Stimulated activated CD8-positive, alpha-beta memory T cell treated with anti-CD3 and anti-CD28 coated beads, Interleukin-15, amount 100 ng/mL, for 24 hours (primary cell): ENCODE measurements around the gene TSPOAP1.

Source experiments
- DNase-seq: peaks from one replicate; pipeline ENCODE4 v3.0.0-alpha.2; 2020; ENCODE audit warnings: low read depth

The TSPOAP1 gene

DNA sequence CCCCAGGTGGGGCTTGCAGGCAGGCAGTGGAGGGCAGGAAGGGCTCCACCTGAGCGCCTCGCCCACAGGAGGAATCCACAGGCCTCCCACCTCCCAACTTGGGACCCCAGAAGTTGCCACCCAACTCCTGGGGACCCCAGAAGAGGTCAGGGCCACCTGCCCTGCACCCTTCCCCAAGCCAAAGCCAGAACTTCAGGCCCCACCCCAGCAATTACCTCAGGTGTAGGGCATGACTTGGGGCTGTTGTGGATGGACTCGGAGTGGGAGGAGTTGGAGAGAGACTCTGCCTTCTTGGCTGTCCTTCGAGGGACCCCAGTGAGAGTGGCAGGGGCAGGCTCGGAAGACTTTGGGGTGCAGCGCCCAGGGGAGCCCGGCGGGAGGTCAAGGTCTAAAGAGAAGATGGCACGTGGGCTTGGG, 10.5 kb downstream of the TSPOAP1 start:
- DNase-seq: no peak

DNA sequence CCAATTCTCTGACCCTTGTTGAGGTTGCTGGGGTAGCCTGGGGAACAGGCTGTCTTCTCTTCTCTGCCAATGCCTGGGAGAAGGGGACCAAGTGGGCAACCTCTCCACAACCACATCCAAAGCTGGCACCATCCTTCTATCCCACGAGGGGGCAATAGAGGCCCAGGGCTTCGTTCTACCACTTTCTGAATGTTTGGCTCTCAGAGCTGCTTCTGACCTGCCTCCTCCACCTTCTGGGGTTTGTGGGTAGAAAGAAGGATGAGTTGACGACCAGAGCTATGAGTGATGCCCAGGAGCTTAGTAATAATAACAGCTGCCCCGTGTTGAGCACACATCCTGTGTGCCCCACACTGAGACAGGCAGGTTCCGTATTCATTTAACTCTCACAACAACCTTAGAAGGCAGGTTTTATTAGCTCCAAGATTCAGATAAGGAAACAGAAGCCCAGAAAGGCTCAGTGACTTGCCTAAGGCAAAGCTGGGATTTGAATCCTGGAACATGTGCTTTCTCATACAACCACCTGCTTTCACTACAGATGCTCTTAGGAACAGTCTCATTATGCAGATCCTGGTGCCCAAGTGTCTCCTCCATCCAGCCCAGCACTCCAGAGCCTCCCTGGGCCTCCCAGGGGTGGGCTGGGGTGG, 11.1 kb downstream of the TSPOAP1 start:
- no peak for DNase-seq

DNA sequence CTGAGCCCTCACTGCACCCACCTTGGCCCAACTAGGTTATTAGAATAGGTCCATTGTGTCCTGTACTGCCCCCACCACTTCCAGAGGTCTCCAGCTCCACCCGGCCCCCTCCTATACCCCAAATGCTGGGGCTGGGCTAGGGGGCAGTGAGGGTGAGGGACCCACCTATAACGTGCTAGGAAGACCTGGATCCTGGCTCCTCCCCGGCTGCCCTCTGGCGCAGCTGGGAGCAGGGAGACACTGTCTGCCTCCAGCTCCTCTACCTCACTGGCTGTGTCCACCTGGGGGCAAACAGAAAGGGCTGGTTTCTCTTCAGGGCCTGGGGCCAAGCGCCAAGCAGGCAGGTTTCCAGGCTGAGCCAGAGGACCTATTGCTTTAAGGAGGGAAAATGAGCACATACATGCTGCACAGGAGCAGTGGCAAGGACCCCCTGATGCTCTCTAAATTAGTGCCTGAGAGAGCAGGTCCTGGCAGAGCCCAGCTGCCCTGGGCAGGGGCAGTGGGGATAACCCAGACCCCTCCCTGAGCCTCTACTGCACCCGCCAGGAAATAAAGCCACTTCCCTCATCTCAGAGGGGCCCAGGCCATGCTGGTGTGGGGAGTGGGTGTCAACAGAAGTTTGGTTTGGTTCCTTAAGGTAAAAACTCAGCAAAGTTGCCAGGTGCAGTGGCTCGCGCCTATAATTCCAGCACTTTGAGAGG, 12.2 kb downstream of the TSPOAP1 start:
- no peak for DNase-seq

DNA sequence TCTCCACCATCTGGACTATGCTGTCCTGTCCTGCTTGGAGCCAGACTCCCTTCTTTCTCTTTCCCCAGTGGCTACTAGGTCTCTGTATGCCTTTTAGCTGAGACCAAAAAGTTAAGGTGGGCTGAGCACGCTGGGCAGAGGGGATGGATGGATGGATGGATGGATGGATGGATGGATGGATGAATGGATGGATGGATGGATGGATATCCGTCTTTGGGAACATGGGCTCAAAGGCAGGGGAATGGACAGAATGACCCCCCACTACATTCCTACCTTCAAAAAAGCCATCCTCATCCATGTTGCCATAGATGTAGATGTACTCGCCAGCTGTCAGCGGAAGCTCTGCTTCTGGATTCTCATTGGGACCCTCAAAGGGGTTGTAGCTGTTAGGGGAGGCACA, 12.8 kb downstream of the TSPOAP1 start:
- no peak for DNase-seq

DNA sequence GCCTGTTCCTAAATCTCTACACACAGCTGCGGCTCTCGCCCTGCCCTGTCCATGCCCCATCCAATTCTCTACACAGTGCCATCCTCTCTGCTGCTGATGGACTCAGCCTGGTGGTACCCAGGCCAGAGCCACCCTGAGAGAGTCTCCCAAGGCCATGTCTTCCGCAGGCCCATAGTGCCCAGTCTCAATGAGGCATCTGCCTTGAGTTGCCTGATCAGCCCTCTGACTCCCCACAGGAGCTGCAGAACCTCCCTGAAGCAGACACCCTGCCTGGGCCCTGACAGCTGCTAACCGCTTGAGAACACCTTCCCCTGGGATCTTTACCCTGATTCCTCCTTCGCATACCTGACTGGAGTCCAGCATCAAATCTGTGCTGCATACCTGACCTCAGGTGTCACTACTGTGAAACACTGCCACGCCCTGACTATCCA, 13.3 kb downstream of the TSPOAP1 start:
- no peak for DNase-seq

DNA sequence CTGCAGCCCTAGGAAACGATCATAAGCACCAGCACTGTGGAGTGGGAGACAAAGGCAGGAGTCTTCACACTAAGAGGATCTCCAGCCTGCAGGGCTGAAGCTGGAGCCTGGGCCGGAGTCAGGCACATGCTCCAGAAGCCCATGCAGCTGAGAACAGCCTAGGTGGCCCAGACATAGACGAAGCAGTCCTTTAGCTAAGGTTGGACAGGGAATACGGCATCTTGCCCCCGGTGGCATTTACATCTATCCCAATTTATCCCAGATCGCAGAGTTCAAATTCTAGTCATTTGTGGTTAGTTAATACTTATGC, 13.9 kb downstream of the TSPOAP1 start:
- no peak for DNase-seq

DNA sequence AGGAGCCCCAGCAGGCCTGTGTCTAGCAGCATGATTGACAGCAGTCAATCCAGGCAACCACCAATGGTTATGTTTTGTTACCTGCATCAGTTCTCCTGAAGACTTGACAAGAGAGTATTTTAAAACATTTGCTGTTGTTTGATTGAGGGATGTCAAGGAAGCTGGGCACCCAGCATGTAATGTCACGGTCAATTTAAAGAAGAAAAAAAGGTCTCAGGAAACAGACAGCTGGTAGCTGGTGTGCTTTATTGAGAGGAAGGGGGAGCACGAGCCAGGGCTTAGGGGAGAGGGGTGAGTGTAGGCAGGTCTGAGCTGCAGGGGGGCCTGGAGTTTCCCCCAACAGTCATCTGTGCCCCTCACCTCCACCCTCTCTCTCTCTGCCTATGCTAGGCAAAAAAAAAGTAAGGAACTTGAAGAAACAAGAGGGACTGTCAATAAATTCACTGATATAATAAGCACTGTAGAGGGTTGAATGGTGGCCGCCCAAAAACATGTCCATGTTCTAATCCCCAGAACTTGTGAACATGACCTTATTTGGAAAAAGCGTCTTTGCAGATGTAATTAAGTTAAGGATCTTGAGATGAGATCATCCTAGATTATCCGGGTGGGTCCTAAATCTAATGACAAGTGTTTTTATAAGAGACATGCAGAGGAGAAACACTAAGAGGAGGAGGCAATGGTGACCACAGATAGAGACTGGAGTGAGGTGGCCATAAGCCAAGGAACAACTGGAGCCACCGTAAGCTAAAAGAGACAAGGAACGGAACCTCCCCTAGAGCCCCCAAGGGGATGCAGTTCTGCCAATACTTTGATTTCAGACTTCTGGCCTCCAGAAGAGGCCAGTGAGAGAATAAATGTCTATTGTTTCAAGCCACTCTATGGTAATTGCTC, 14.5 kb downstream of the TSPOAP1 start:
- DNase-seq: no peak

DNA sequence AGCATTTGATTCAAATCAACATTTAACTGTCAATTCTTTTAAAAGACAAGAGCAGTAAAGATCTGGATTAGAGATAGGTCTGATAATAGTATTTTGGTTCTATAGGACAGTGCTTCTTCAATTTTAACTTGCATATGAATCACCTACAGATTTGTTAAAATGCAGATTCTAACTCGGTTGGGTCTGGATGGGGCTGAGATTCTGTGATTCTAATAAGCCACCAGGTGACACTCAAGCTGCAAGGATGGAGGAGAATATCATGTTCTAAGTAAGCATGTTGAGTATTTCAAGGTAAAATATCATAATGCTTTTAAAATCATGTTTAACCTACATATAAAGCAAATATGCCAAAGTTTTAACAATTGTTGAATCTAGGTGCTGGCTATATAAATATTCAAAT, 15.8 kb downstream of the TSPOAP1 start:
- DNase-seq: no peak

DNA sequence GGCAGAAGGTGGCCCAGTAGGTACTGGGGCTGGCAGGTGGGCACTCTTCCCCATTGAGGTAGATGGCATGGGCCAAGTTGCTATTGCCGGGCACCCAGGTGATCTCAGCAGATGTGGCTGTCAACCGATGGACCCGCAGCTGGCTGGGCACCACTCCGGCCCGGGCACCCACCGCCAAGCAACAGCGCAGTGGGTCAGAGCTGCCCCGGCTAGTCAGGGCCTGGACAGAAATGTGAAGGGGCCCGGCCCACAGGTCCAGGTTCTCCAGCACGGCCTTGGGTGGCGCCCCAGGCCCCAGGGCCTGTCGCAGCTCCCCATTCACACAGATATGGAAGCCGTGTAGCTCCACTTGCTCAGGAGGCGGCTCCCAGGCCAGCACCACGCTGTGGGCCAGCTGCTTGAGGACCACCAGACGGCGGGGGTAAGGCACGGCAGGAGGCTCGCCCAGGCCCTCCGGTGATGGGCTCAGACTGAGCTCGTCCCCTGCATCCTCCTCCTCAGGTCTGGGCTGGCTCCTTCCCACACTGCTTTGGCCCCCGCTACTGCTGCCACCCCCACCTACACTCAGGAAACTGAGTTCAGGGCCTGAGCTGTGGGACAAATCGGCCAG, 16.5 kb downstream of the TSPOAP1 start:
- no peak for DNase-seq

DNA sequence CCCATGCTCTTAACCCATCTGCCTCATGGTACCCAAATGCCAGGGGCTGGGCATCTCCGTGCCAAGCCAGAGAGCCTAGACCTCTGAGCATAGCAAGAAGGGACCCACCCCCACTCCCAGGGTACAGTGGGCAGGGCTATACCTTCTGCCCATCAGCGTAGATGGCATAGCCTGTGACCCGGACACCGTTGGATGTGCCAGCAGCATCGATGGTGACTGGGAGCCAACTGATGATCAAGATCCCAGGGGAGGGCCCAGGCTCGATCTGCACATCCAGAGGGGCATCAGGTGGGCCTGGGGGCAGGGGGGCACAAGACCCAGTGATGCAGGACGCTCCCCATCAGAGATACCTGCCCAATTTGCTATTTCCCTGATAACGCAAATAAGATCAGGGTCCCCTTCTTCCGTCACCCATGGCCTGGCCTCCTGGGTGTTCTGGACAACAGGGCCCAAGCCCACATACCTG, 17.1 kb downstream of the TSPOAP1 start:
- DNase-seq: no peak

DNA sequence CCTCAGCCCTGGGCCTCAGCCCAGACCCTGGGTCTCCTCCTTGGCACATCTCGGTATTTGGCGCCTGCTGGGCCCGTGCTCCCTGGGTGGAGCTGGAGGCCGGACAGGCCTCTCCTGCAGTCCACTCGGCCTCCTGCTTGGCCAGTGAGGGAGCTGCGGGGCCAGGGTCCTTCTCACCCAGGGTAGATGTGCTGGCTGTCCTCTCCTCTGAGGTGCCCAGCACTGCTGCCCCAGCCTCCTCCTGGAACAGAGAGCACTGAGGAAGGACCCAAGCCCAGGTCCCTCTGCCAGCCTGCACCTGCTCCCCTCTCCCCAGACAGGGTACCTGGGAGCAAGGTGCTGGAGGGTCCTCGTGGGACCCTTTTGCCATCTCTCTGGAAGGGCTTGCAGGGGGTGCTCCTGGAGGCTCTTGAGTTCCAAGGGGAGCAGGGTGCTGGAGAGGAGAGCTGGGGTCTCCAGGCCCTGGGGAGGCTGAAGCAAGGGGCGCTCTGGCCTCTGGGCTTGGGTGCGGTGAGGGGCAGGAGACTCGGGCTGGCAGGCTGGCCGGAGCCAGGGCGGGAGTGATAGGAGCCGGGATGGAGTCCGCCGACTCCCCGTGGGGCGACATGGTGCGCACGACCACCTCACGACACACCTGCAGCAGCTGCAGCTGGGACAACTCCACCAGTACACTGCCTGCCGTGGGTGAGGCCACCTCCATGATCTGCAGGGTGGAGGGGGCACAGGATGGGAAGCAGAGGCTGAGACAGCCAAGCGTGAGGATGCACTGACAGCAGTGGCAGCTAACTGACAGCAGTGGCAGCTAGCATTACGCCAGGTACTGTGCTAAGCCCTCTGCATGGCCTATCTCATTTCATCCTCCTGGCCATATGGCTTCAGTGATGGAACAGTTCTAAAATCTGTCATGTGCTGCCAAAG, 17.8 kb downstream of the TSPOAP1 start:
- DNase-seq: no peak

DNA sequence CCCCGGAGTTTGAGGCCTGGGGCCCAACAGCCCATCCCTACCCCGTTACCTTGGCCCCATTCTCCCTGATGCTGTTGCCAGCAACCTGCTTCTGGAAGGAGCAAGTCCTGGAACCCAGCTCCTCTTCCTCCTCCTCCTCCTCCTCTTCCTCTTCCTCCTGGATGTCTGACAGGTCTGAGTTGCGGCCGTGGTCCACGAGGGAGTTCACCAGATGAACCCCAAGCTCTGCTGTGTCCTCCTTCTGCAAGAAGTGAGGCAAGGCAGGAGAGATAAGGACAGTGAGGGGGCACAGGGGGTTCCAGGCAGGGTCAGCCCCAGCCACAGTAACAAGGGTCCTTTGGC, 18.7 kb downstream of the TSPOAP1 start:
- no peak for DNase-seq

DNA sequence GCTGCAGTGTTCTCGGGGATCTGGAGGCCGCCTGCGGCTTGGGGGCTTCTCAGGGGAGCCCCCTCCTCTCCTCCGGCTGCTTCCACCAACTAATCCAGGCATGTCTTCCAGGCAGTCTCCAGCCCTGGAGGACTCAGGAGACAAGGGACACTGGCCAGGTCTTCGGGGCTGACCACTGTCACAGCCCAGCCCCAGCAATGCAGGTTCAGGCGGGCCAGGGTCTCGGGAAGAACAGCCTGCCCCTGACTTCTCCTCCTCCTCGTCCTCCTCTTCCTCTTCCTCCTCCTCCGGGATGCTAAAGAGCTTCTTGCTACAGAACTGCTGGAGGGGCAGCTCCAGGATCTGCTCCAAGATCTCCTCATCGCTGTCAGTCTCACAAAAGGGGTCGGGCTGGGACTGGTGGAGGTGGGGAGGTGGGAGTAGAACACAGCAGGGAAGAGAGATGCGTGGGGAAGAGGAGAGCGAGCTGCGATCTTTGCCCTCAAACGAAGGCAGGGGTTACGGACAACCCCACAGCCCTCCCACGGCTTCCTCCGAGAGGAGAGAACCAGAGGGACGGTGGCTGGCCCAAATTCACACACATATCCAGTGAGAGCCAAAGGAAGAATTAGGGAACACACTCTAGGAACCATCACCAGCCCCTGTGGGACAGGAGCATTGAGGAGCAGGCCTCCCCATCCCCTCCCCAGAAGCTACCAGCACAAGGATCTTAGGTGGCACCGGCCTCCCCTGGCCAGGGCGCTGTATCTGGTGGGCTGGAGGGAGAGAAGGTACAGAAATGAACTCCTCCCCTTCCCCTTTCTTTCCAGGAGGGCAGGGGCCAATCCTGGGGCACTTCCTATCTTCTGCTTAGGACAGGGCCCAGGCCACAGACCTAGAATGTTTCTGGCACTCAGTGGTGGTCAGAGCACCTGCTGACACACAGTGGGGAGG, 19.3 kb downstream of the TSPOAP1 start:
- DNase-seq: no peak

DNA sequence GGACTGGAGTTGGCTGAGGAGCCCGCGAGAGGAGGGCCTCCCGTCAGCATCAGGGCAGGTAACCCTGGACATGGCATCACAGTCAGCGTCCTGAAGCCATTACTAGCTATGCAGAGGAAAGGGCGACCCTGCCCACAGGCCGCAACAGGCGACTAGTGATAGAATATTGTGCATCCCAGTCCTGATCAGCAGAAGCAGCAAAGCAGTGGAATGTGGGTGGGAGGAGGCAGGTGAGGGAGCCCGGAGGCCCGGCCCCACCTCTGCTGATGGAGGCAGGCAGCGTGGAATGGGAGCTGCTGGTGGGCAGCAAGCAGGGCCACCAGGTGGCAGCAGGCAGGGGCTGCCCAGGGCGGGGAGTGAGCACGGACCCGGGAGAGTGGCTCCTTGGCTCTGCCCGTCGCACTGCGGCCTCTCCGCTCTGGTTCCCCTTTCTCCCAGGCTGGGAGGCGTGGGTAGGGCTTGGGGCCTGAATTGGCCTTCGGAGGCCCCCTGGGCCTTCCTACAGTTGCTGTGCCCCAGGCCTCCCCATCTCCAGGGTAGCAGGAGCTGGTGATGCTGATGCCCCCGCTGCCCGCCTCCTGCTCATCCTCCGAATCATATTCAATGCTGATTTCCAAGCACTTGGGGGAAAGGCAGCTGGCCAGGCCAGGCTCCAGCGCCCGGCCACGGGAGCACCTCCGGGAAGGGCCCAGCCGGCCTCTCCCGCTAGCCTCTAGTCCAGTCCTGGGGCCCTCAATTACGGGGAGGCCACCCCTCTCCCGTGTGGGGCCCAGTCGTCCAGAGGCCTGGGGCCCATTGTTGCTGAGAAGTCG, 20.2 kb downstream of the TSPOAP1 start:
- no peak for DNase-seq

DNA sequence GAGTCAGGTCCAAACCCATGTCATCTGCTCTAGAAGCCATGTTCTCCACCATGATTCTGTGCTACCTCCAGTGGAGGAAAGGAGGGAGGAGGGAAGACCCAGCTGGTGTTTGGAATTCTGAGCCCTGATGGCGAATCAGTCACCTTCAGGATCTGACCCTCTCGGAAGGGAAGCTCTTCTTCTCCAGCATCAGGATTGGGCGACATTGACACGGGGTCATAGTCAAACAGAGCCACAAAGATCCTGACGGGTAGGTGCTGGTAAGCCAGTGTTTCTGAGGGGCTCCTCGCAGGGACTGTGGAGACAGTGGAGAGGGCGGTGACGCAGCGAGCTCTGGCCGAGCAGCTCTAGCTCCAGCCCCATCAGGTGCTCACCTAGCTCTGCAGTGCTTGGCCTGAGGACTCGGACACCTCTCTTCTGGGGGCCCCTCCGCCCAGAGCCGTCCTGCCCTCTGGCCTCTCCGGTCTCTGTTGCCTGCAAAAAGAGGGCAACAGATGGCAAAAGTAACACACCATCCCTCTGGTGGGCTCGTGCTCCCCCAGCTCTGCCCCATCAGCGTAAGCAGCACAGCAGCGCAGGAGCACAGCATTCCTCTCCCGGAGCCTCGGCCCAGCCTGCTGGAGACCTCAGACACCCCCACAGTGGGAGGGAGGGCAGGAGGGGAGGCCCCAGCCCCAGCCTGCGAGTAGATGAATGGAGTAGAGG, 21.0 kb downstream of the TSPOAP1 start:
- no peak for DNase-seq

DNA sequence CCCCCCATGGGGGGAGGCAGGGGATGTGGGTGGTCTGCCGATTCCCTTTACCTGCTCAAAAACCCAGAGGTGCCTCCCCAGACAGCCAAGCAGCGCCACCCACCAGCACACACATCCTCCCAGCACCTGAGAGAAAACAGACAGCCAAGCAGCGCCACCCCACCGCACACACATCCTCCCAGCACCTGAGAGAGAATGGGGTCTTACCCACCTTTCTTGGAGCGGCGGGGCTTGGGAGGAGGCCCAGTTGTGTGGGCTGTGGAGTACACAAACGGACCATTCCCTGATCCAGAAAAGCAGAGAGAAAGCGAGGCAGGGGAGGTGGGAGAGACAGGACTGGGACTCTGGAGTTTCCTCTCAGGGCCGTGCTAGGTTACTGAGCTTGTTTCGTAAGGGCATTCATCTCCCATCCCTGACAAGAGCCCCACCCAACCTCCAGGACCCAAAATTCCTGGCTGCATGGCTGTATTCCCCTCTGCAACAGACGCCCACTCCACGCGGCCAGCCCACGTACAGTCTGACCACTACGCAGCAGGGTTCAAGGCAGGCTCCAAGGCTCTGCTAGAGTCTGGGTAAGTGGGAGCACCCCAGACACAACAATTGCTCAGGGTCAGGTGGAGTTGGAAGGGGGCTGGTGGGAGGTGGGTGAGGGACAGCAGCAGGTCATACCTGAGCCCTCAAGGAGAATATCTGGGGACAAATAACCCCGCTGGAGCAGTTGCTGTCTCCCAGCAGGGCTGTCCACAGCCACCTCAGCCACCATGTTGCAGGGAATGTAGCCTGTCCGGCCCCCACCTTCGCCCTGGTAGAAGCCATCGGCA, 22.3 kb downstream of the TSPOAP1 start:
- no peak for DNase-seq

DNA sequence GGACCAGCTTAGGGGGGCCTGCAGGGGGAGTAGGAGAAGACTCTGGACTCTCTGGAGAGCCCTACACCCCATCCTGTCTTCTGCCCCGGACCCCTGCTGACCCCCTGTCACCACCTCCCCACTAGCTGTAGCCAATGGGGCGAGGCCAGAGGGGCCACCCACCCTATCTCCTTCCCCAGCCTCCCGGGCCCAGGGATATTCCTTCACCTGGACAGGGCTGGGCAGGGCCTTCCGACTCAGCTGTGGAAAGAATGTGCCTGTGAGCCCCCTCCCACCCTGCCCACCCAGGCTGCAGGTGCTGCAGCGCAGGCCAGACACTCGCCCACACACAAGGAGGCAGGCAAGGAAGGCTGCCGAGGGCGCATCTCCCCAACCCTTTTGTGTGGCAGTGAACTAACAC, 23.0 kb downstream of the TSPOAP1 start:
- no peak for DNase-seq
